ENCODE measurements around the gene SERPINH1. TPM values are rescaled to one million over a fixed set of nuclear protein-coding genes. Genes with fewer than 3 reads are reported as not detected.

The SERPINH1 gene
- total and polyA plus RNA-seq, 2 donors (not counting 1 experiment from before 2014, with no cell fraction given) = 3.0 to 5.7 TPM

DNA sequence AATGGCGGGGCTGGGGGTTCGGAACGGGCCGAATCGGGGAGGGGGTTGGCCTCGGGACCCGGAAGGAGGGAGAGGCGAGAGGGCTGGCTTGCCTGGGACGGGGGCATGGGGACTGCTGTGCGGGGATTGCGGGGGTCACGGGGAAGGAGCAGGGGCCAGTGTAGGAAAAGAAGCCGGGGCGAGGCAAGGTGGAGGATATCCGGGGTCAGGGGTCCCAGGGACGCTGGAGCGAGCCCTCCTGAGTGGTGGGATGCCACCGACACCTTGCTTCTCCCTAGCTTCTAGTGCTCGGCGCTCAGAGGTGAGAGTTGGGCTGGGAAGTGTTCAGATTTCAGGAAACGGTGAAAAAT lies 35.9 kb upstream of the SERPINH1 start:
- Histone ChIP-seq H3K27ac (ENCODE audit: low read length in 2 of 2) (no peak overlapping the region), H2AFZ (ENCODE audit: insufficient read depth, low read depth, low read length, poor library complexity, severe bottlenecking) (peak overlapping the region; percentile 86), H3K4me2 (replicated peaks; ENCODE audit: low read depth, low read length, poor library complexity, severe bottlenecking) (peak overlapping the region; percentile 98), H3K9ac (ENCODE audit: low read length) (peak overlapping the region; percentile 74), H3K27me3 (replicated peaks in 1 of 4; ENCODE audit: control extremely low read depth in 1 of 4, control insufficient read depth in 3 of 4, insufficient read depth in 4 of 4, low read length in 3 of 4) (peaks cover 0 to 31% (median 10%) of the 10 kb centered on the region in 4 experiments), H3K36me3 (replicated peaks in 1 of 2; ENCODE audit: control extremely low read depth in 1 of 2, control insufficient read depth in 1 of 2, extremely low read depth in 1 of 2, insufficient read depth in 2 of 2, low read length in 1 of 2) (no peaks in the 10 kb centered on the region), H3K4me3 (ENCODE audit: control extremely low read depth in 1 of 5, extremely low read depth in 1 of 5, insufficient read depth in 1 of 5, low read depth in 2 of 5, low read length in 4 of 5) (peak overlapping the region in 4 of 5 experiments; percentile 49 to 74 (median 70)), H3K4me1 (ENCODE audit: control insufficient read depth in 2 of 2, insufficient read depth in 2 of 2, low read length in 2 of 2) (peaks cover 25 to 33% of the 10 kb centered on the region in 2 donors), H4K20me1 (ENCODE audit: control insufficient read depth, insufficient read depth, low read length, poor library complexity, severe bottlenecking) (no peaks in the 10 kb centered on the region), H3K9me3 (ENCODE audit: control extremely low read depth in 1 of 3, control insufficient read depth in 2 of 3, insufficient read depth in 1 of 3, low read length in 2 of 3) (peaks cover 0 to 6% (median 0%) of the 10 kb centered on the region in 3 donors), H3K79me2 (ENCODE audit: control insufficient read depth, insufficient read depth, low read length) (no peaks in the 10 kb centered on the region)
- intact Hi-C loops (cut with micrococcal nuclease) = loop anchor here (1.0 kb wide), 1 partner anchor 127 kb away; the partner anchor contains the start of gene RPS3
- 3% methylated on average over 19 of the region's 21 CpGs for WGBS (ENCODE audit: insufficient coverage)
- H3K4me1 Mint-ChIP-seq = peaks cover 36% of the 10 kb centered on the region
- ATAC-seq (ENCODE audit: low read depth) (no peak), DNase-seq (no peak)
- peaks cover 4% of the 10 kb centered on the region for H3K27me3 Mint-ChIP-seq
- ChIA-PET CTCF (interaction anchor here (0.9 to 4.8 kb wide), 9 partner anchors 10 to 142 kb away, joined by 3 to 34 read pairs (median 4); no protein-coding TSS in a partner anchor), POLR2A (interaction anchor here (0.6 kb wide), 2 partner anchors 25 to 229 kb away, joined by 3 read pairs; no protein-coding TSS in a partner anchor)
- no peak overlapping the region for H3K27ac Mint-ChIP-seq
- no peaks in the 10 kb centered on the region for H3K9me3 Mint-ChIP-seq (ENCODE audit: insufficient read depth)
- TF ChIP-seq, protein P1, sequence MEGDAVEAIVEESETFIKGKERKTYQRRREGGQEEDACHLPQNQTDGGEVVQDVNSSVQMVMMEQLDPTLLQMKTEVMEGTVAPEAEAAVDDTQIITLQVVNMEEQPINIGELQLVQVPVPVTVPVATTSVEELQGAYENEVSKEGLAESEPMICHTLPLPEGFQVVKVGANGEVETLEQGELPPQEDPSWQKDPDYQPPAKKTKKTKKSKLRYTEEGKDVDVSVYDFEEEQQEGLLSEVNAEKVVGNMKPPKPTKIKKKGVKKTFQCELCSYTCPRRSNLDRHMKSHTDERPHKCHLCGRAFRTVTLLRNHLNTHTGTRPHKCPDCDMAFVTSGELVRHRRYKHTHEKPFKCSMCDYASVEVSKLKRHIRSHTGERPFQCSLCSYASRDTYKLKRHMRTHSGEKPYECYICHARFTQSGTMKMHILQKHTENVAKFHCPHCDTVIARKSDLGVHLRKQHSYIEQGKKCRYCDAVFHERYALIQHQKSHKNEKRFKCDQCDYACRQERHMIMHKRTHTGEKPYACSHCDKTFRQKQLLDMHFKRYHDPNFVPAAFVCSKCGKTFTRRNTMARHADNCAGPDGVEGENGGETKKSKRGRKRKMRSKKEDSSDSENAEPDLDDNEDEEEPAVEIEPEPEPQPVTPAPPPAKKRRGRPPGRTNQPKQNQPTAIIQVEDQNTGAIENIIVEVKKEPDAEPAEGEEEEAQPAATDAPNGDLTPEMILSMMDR (IDR thresholded peaks at IDR 0.05) = no peak
- no peak for TF ChIP-seq EZH2 (IDR thresholded peaks at IDR 0.05; ENCODE audit: borderline replicate concordance, insufficient read depth, low read depth, low read length, poor library complexity, severe bottlenecking)
- H3K4me3 Mint-ChIP-seq = peak overlapping the region; percentile 84

DNA sequence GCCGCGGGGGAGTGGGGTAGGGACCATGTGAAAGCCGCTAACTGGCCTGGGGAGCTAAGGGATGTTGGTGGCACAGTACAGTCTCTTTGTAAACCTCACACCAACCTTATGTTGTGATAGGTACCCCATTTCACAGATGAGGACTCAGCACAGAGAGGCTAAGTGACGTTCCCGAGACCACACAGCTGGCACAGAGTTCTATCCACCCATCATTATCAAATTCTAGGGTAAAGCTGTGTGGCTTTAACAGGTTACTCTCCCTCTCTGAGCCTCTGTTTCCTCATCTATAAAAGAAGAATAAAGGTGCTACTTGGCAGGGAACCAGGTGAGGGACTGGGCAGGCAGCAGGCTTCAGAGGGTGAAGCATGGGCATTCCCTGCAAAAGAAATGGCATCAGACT lies 34.9 kb upstream of the SERPINH1 start:
- H3K9me3 Mint-ChIP-seq (ENCODE audit: insufficient read depth) = no peaks in the 10 kb centered on the region
- Histone ChIP-seq H3K4me3 (ENCODE audit: control extremely low read depth in 1 of 5, extremely low read depth in 1 of 5, insufficient read depth in 1 of 5, low read depth in 2 of 5, low read length in 4 of 5) (no peak overlapping the region), H3K27me3 (replicated peaks in 1 of 4; ENCODE audit: control extremely low read depth in 1 of 4, control insufficient read depth in 3 of 4, insufficient read depth in 4 of 4, low read length in 3 of 4) (peaks cover 0 to 31% (median 10%) of the 10 kb centered on the region in 4 experiments), H3K36me3 (replicated peaks in 1 of 2; ENCODE audit: control extremely low read depth in 1 of 2, control insufficient read depth in 1 of 2, extremely low read depth in 1 of 2, insufficient read depth in 2 of 2, low read length in 1 of 2) (no peaks in the 10 kb centered on the region), H3K9ac (ENCODE audit: low read length) (no peak overlapping the region), H3K9me3 (ENCODE audit: control extremely low read depth in 1 of 3, control insufficient read depth in 2 of 3, insufficient read depth in 1 of 3, low read length in 2 of 3) (peaks cover 0 to 6% (median 0%) of the 10 kb centered on the region in 3 donors), H3K27ac (ENCODE audit: low read length in 2 of 2) (no peak overlapping the region), H3K4me2 (replicated peaks; ENCODE audit: low read depth, low read length, poor library complexity, severe bottlenecking) (no peak overlapping the region), H3K79me2 (ENCODE audit: control insufficient read depth, insufficient read depth, low read length) (no peaks in the 10 kb centered on the region), H2AFZ (ENCODE audit: insufficient read depth, low read depth, low read length, poor library complexity, severe bottlenecking) (no peak overlapping the region), H3K4me1 (ENCODE audit: control insufficient read depth in 2 of 2, insufficient read depth in 2 of 2, low read length in 2 of 2) (peaks cover 26 to 35% of the 10 kb centered on the region in 2 donors), H4K20me1 (ENCODE audit: control insufficient read depth, insufficient read depth, low read length, poor library complexity, severe bottlenecking) (no peaks in the 10 kb centered on the region)
- whole genome bisulfite sequencing (ENCODE audit: insufficient coverage) = no CpG with 5 or more reads among the region's 5 CpGs
- H3K27me3 Mint-ChIP-seq = peaks cover 4% of the 10 kb centered on the region
- DNase-seq (no peak), ATAC-seq (ENCODE audit: low read depth) (no peak)
- H3K4me1 Mint-ChIP-seq = peaks cover 34% of the 10 kb centered on the region
- CTCF ChIA-PET = interaction anchor here (0.7 to 9.0 kb wide), 3 partner anchors 49 to 140 kb away, joined by 3 to 284 read pairs (median 108); no protein-coding TSS in a partner anchor
- TF ChIP-seq, protein P1 (IDR thresholded peaks at IDR 0.05) = no peak
- TF ChIP-seq EZH2 (IDR thresholded peaks at IDR 0.05; ENCODE audit: borderline replicate concordance, insufficient read depth, low read depth, low read length, poor library complexity, severe bottlenecking) = no peak
- peak overlapping the region; percentile 84 for H3K4me3 Mint-ChIP-seq
- POLR2A ChIA-PET = no interaction called here
- intact Hi-C loops (cut with micrococcal nuclease) = no loop called here
- no peak overlapping the region for H3K27ac Mint-ChIP-seq
